IPS-18c (cell line): Measurements from ENCODE around the gene BACE1.
"Not testable (repeated sequence)": the region's sequence is repeated elsewhere in the genome, so short reads cannot be mapped to it uniquely, and the experiment has no call there.

Experiments
- H3K4me3 ChIP-seq: 2 replicates; pipeline ENCODE4 v1.7.0; 2013; ENCODE audit warnings: low read depth, mild to moderate bottlenecking, low read length, moderate library complexity; ENCODE audit not compliant: insufficient read depth
- H3K9me3 ChIP-seq: one replicate; pipeline ENCODE4 v1.6.1; 2013; ENCODE audit warnings: mild to moderate bottlenecking, low read length, moderate library complexity; ENCODE audit not compliant: control insufficient read depth, insufficient read depth

The BACE1 gene

DNA sequence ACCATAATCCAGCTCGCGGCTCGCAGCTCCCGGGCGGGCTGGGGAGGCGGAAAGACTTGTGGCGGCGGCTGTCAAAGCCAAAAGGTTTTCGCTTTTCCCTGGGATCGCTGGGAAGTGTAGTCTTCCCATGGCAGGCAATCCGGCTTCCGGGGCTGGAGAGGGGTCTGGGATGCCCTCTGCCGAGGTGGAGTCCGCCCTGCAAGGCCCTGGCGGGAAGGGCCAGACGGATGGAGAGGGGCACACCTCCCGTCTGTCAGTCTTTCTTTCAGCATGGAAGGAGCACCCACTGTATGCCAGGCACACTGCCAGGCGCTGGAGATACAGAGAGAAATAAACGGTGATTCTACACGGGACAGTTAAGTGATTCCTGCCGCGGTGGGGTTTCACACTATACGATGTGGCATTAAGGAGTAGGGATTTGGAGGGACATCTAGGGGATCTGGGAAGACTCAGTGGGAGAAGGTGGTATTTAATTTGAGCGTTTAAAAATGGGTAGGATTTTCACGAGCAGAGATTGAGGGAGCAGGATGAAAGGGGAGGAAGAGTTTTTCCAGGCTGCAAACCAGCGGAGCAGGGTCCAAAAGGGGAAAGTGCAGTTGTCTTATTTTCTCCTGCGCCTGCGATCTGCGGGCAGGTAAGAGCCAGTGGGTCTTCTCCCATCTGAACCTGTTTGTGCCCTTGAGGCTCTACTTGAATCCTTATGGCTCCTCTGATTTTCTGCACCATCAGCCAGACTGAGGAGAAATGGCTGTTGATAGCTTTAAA lies at the start of gene BACE1:
TSS of gene BACE1 (minus strand) at position 60 of the 765 bp plus-strand sequence. CDS start 461 bp downstream, outside the sequence.
- H3K4me3 ChIP-seq = peak within 1 kb of the TSS; percentile 71
- no peaks in the 10 kb centered on the region for H3K9me3 ChIP-seq

GRCh38 chr11:117361432-117361831 lies 45.4 kb upstream of the BACE1 start:
- Histone ChIP-seq H3K9me3 (no peaks in the 10 kb centered on the region), H3K4me3 (no peak overlapping the region)

DNA sequence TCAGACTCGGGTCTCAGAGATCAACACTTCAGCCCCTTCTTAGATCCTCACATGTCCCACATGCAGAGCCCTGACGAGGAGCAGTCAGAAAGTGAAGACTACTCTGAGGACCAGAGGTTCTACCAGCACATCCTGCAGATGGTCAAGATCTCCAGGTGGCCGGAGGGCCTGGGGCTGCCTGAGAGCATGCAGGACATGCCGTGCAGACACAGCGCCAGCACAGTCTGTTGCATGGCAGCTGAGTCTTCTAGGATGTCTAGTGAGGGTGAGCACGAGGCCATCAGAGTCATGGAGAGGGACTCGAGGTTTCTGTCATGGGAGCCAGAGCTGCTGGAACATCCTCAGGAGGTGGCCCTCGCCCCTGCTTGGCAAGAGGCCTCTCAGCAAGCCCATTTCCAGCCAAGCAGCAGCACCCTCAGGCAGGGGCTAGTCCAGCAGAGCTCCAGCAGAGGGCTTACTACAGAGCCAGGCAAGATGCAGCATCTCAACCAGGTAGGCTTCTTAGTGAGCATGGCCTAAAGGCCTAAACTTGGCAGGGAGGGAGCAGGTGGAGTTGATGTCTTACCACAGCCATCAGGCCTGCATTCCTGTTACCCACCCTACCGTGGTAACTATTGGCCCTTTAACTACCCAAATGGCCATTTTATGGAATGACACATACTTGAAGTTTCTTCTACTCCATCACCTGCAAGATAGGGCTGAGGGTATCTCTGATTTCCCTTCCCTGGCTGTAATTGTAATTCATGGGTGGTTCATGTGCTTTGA lies 40.3 kb upstream of the BACE1 start:
- Histone ChIP-seq H3K9me3 (no peaks in the 10 kb centered on the region), H3K4me3 (no peak overlapping the region)

GRCh38 chr11:117354550-117354949 lies 38.5 kb upstream of the BACE1 start:
- Histone ChIP-seq H3K9me3 (no peaks in the 10 kb centered on the region), H3K4me3 (no peak overlapping the region)

GRCh38 chr11:117345039-117345438 lies 29.0 kb upstream of the BACE1 start:
- no peaks in the 10 kb centered on the region for H3K9me3 ChIP-seq
- H3K4me3 ChIP-seq = no peak overlapping the region

- Histone ChIP-seq H3K4me3 (no peak overlapping the region), H3K9me3 (peaks cover 4% of the 10 kb centered on the region)
Observed at GRCh38 chr11:117337076-117337475, 21.0 kb upstream of the BACE1 start.

GRCh38 chr11:117335399-117335798 lies 19.3 kb upstream of the BACE1 start:
- peaks cover 4% of the 10 kb centered on the region for H3K9me3 ChIP-seq
- H3K4me3 ChIP-seq = no peak overlapping the region

- Histone ChIP-seq H3K4me3 (no peak overlapping the region), H3K9me3 (peaks cover 4% of the 10 kb centered on the region)
Observed at GRCh38 chr11:117334896-117335295, 18.8 kb upstream of the BACE1 start.

DNA sequence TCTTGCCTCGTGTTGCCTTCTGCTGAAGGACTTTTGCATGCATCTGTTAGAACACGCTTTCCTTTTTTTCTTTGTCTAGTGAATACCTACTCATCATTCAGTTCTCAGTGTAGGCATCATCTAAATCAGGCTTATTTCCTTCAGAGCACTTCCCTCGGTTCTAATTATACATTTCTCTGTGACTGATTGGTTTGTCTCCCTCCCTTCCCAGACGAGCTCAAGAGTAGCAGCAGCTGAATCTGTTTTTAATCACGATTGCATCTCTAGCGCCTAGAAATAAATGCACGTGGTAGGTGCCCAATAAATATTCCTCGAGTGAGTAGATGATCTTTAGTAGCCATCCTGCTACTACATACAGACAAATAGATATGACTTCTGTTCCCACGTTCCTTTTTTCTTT lies 17.9 kb upstream of the BACE1 start:
- H3K4me3 ChIP-seq = no peak overlapping the region
- peaks cover 4% of the 10 kb centered on the region for H3K9me3 ChIP-seq

DNA sequence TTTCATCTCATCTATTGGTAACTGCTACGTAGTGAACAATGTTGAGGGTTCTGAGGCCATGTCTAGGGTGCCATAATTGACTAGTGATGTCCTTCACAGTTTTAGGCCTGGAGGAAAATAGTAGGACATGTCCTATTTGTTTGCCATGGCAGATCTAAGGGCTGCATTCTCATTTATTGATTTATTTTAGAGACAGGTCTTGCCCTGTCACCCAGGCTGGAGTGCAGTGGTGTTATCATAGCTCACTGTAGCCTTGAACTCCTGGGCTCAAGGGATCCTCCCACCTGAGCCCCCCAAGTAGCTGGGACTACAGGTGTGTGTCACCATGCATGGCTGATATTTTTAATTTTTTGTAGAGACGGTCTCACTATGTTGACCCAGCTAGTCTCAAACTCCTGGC lies 16.8 kb upstream of the BACE1 start:
- Histone ChIP-seq H3K9me3 (peaks cover 4% of the 10 kb centered on the region), H3K4me3 (no peak overlapping the region)

DNA sequence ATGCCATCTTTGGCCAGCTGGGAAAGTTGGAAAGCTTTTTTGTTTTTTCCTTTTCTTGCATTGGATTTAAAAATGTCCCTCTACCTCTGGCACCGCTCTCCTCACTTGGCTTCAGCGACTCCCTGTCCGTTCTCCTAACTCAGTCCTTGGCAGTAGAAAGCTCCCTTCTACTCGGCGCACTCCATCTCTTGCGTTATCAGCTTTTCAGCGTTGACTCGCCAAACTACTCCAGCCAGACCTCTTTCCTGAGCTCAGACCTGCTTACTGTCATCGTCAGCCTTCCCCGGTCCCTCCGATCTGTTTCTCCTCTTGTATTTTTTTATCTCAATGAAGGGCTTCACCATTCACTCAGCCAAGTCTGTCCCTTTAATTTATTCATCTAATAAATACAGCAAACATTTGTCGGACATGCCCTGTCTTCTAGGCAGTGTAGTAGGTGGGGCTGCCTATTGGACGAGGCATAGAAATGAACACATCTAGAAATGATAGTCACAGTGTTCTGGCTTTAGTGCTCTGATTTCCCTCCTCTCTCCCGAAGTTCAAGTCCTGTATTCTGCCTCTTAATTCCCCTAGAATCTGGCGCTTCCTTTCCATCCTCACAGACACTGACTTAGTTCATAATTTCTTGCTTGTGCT lies 12.4 kb upstream of the BACE1 start:
- Histone ChIP-seq H3K9me3 (no peaks in the 10 kb centered on the region), H3K4me3 (peak overlapping the region; percentile 87)

- Histone ChIP-seq H3K9me3 (no peaks in the 10 kb centered on the region), H3K4me3 (peak within 1 kb of the TSS; percentile 87)
Observed at GRCh38 chr11:117327567-117328374, 11.7 kb upstream of the BACE1 start, which contains the start of gene CEP164. CEP164 (plus strand) TSS chr11:117327854; CDS start chr11:117338587, 10,733 bp downstream.

GRCh38 chr11:117327255-117327566 lies 11.2 kb upstream of the BACE1 start:
- not testable (repeated sequence) for H3K9me3 ChIP-seq
- peak overlapping the region; percentile 87; the same call in 1 of the 2 replicates for H3K4me3 ChIP-seq

GRCh38 chr11:117319214-117319840 lies 3.3 kb upstream of the BACE1 start:
- no peaks in the 10 kb centered on the region for H3K9me3 ChIP-seq
- H3K4me3 ChIP-seq = no peak overlapping the region

GRCh38 chr11:117318738-117319137 lies 2.7 kb upstream of the BACE1 start:
- H3K9me3 ChIP-seq = no peaks in the 10 kb centered on the region
- H3K4me3 ChIP-seq = no peak overlapping the region

DNA sequence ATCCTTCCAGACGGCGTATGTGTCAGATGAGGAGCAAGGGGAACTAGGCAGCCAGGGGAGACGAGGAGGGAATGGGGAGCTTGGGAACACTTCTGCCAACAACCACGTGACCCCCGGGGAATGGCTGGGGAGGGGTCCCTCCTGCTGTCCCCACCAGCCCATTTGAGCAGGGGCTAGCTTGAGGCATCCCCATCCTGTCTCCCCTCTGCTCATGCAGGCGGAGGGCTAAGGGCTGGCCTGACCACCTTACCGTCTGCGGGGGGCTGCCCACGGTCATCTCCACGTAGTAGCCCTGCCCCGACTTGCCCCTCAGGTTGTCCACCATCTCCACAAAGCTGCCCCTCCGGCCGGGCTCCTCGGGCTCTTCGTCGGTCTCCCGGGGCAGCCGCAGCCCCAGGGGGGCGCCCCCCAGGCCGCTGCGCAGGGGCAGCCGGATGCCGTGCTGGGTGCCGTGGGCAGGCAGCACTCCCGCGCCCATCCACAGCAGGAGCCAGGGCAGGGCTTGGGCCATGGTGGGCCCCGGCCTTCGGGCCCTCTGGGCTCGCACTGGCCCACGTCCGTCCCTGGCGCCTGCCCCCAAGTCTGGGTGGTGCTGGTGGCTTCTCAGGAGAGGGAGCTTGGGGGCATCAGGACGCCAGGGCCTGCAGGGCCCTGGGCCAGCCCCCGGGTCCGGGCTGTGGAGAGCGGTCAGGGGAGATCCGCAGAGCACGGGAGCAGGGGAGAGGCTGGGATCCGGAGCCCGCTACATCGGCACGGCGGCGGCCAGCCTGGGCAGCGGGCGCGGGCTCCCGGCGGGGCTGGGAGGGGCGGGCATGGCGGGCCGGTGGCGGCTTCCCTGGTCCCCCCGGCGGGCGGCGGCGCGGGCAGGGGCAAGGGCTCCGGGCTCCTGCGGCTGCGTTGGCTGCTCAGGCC lies 515 bp downstream of the BACE1 start:
- Histone ChIP-seq H3K9me3 (no peaks in the 10 kb centered on the region), H3K4me3 (peak overlapping the region; percentile 71)
